Fibroblast of mammary gland (primary cell): ENCODE measurements around the gene AGXT2.
A peak's percentile ranks its signal among the peaks of the same experiment; 100 is the strongest.

Experiments used
- DNase-seq: peaks from one replicate; pipeline ENCODE4 v3.0.0-alpha.2; 2010; ENCODE audit warnings: low read depth
- H3K4me3 ChIP-seq: 2 replicates; pipeline ENCODE4 v1.5.1; 2011; ENCODE audit warnings: low read depth, mild to moderate bottlenecking, low read length, moderate library complexity; ENCODE audit not compliant: control insufficient read depth
- CTCF ChIP-seq: conservative IDR thresholded peaks from 2 replicates; pipeline ENCODE4 v1.5.1; 2011; ENCODE audit warnings: low read depth, low read length, inconsistent platforms; ENCODE audit not compliant: control insufficient read depth, insufficient read depth

The AGXT2 gene

GRCh38 chr5:35089334-35090314 lies 41.9 kb upstream of the AGXT2 start:
- no peak overlapping the region for H3K4me3 ChIP-seq
- DNase-seq = peak; percentile 82
- TF ChIP-seq CTCF = peak; percentile 97

- H3K4me3 ChIP-seq = no peak overlapping the region
- DNase-seq = peak; percentile 50
- no peak for TF ChIP-seq CTCF
Measured at GRCh38 chr5:35087991-35088390, 40.2 kb upstream of the AGXT2 start.

GRCh38 chr5:35083150-35083549 lies 35.4 kb upstream of the AGXT2 start:
- DNase-seq = no peak

GRCh38 chr5:35082530-35082929 lies 34.8 kb upstream of the AGXT2 start:
- no peak for TF ChIP-seq CTCF
- no peak for DNase-seq
- no peak overlapping the region for H3K4me3 ChIP-seq

More at GRCh38 chr5:35083150-35083549, 35.4 kb upstream of the AGXT2 start:
- no peak for TF ChIP-seq CTCF
- H3K4me3 ChIP-seq = no peak overlapping the region

GRCh38 chr5:35081134-35081533 lies 33.4 kb upstream of the AGXT2 start:
- TF ChIP-seq CTCF = no peak
- no peak for DNase-seq

GRCh38 chr5:35073160-35073559 lies 25.4 kb upstream of the AGXT2 start:
- no peak for TF ChIP-seq CTCF
- no peak for DNase-seq
- no peak overlapping the region for H3K4me3 ChIP-seq

More at GRCh38 chr5:35081134-35081533, 33.4 kb upstream of the AGXT2 start:
- no peak overlapping the region for H3K4me3 ChIP-seq
